Measurements from ENCODE around the gene LTBP4.

GRCh38 chr19:40583283-40583682 lies 17.9 kb upstream of the LTBP4 start:
- TF ChIP-seq POLR2AphosphoS5 (IDR thresholded peaks at IDR 0.05) (no peak), POLR2A (IDR thresholded peaks at IDR 0.05) (no peak)
- TF ChIP-seq, protein P1, sequence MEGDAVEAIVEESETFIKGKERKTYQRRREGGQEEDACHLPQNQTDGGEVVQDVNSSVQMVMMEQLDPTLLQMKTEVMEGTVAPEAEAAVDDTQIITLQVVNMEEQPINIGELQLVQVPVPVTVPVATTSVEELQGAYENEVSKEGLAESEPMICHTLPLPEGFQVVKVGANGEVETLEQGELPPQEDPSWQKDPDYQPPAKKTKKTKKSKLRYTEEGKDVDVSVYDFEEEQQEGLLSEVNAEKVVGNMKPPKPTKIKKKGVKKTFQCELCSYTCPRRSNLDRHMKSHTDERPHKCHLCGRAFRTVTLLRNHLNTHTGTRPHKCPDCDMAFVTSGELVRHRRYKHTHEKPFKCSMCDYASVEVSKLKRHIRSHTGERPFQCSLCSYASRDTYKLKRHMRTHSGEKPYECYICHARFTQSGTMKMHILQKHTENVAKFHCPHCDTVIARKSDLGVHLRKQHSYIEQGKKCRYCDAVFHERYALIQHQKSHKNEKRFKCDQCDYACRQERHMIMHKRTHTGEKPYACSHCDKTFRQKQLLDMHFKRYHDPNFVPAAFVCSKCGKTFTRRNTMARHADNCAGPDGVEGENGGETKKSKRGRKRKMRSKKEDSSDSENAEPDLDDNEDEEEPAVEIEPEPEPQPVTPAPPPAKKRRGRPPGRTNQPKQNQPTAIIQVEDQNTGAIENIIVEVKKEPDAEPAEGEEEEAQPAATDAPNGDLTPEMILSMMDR (IDR thresholded peaks at IDR 0.05) = no peak
